HUES6 (cell line): Measurements from ENCODE around the gene FNDC11.

ENCODE experiments used
- H3K27ac ChIP-seq: 2 replicates; pipeline ENCODE4 v1.7.0; 2013; ENCODE audit warnings: low read depth, mild to moderate bottlenecking, low read length, inconsistent platforms
- H3K27me3 ChIP-seq: 2 replicates; pipeline ENCODE4 v1.6.1; 2013; ENCODE audit warnings: low read length; ENCODE audit not compliant: control insufficient read depth, insufficient read depth
- H3K36me3 ChIP-seq: 2 replicates; pipeline ENCODE4 v1.6.1; 2013; ENCODE audit warnings: low read length; ENCODE audit not compliant: control insufficient read depth, insufficient read depth
- H3K4me1 ChIP-seq: 2 replicates; pipeline ENCODE4 v1.6.1; 2013; ENCODE audit warnings: low read length; ENCODE audit not compliant: control insufficient read depth, insufficient read depth
- H3K4me3 ChIP-seq: 2 replicates; pipeline ENCODE4 v1.5.1; 2013; ENCODE audit warnings: low read depth, low read length
- H3K9ac ChIP-seq: one replicate; pipeline ENCODE4 v1.6.1; 2013; ENCODE audit warnings: mild to moderate bottlenecking, low read length
- H3K9me3 ChIP-seq: 2 replicates; pipeline ENCODE4 v1.6.1; 2013; ENCODE audit warnings: low read depth, low read length; ENCODE audit not compliant: control insufficient read depth, insufficient read depth

Gene FNDC11

GRCh38 chr20:63582382-63583063 lies 28.6 kb downstream of the FNDC11 start:
- Histone ChIP-seq H3K27me3 (no peaks in the 10 kb centered on the region), H3K4me3 (no peak overlapping the region), H3K36me3 (no peaks in the 10 kb centered on the region), H3K4me1 (no peaks in the 10 kb centered on the region; the same call in 1 of the 2 replicates), H3K27ac (no peak overlapping the region), H3K9me3 (no peaks in the 10 kb centered on the region), H3K9ac (no peak overlapping the region)

- Histone ChIP-seq H3K4me3 (no peak overlapping the region), H3K9me3 (no peaks in the 10 kb centered on the region), H3K36me3 (peaks cover 27% of the 10 kb centered on the region), H3K27me3 (no peaks in the 10 kb centered on the region), H3K4me1 (peaks cover 6% of the 10 kb centered on the region; the same call in 1 of the 2 replicates), H3K9ac (no peak overlapping the region), H3K27ac (no peak overlapping the region)
Measured at GRCh38 chr20:63585616-63586565, 31.9 kb downstream of the FNDC11 start.

- H3K9ac ChIP-seq, result no peak overlapping the region
- no peak overlapping the region for H3K27ac ChIP-seq
- no peaks in the 10 kb centered on the region for H3K27me3 ChIP-seq
- no peaks in the 10 kb centered on the region for H3K9me3 ChIP-seq
- H3K36me3 ChIP-seq, result peaks cover 33% of the 10 kb centered on the region
- peaks cover 6% of the 10 kb centered on the region; the same call in 1 of the 2 replicates for H3K4me1 ChIP-seq
- no peak overlapping the region for H3K4me3 ChIP-seq
Measured at GRCh38 chr20:63586797-63587196, 32.8 kb downstream of the FNDC11 start.

DNA sequence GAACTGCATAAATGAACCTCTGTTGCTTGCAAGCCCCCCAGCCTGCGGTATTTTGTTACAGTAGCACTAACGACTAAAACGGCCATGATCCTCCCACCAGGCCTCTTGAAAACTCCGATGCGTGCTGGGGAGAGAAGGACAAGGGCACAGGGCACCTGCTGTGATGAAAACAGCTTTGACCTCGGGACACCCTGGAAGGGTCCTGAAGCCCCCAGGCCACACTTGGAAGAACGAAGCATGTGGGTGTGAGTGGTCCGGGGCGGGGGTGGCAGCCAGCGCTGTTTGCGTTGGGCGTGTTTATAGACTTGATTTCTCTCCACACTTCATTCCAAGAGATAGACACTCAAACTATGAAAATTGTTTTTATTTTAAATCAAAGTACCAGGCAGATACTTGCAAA lies 33.3 kb downstream of the FNDC11 start:
- H3K4me1 ChIP-seq, result peaks cover 6% of the 10 kb centered on the region; the same call in 1 of the 2 replicates
- no peak overlapping the region for H3K4me3 ChIP-seq
- no peaks in the 10 kb centered on the region for H3K9me3 ChIP-seq
- H3K9ac ChIP-seq, result no peak overlapping the region
- H3K27me3 ChIP-seq, result no peaks in the 10 kb centered on the region
- H3K36me3 ChIP-seq, result peaks cover 38% of the 10 kb centered on the region
- H3K27ac ChIP-seq, result no peak overlapping the region

- H3K36me3 ChIP-seq, result peaks cover 42% of the 10 kb centered on the region
- peak overlapping the region; percentile 24 for H3K9ac ChIP-seq
- H3K27me3 ChIP-seq, result no peaks in the 10 kb centered on the region
- H3K27ac ChIP-seq, result no peak overlapping the region
- H3K4me3 ChIP-seq, result no peak overlapping the region
- no peaks in the 10 kb centered on the region for H3K9me3 ChIP-seq
- H3K4me1 ChIP-seq, result peaks cover 6% of the 10 kb centered on the region; the same call in 1 of the 2 replicates
Measured at GRCh38 chr20:63587776-63588591, 34.0 kb downstream of the FNDC11 start.

GRCh38 chr20:63588641-63589041 lies 34.7 kb downstream of the FNDC11 start:
- Histone ChIP-seq H3K9ac (peak overlapping the region; percentile 24), H3K27ac (peak overlapping the region; percentile 44; the same call in 1 of the 2 replicates), H3K27me3 (no peaks in the 10 kb centered on the region), H3K4me3 (no peak overlapping the region), H3K4me1 (peaks cover 6% of the 10 kb centered on the region; the same call in 1 of the 2 replicates), H3K9me3 (no peaks in the 10 kb centered on the region), H3K36me3 (peaks cover 42% of the 10 kb centered on the region)

DNA sequence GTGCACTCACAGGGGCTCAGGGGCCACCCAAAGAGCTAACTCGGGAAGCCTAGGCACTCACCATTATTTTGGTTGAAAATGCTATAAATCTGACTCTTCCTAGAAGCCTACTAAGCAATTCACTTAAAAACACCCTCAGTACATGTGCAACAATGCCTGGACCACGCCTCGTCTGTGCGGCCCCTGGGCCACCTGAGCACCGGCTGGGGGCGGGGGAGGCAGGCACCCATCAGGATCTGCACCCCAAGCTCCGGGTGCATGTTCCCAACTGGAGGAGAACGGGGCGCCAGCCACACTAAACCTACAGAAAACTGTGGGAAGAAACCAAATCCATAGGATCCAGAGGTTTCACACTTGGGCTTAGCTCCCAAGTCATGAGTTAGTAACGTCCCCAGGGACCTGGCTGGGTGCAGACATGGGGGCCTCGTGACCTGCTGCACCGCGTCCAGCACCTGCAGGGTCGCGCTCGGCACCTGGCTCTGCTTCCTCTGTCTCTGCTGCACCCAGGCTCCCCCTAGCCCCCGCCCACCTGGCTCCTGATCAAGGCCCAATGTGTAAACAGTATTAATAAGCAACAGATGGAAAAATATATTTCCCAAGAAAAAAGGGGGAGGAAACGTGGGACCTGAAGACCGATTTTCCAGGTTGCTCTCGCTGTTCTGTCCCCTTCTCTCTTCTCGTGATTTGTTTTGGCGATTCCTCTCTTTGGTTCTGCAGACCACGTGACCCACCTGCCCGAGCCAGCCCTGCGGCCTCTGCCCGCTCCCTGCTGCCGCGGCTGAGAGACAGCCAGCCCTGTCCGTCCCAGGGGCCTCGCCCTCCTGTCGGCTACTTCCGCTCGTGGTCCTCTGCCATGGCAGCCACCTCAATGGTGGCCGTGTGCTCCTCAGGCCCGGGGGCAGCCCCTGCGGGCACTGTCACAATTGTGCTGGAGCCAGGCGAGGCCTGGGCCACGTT lies 35.6 kb downstream of the FNDC11 start:
- H3K9me3 ChIP-seq, result no peaks in the 10 kb centered on the region
- peaks cover 44% of the 10 kb centered on the region for H3K36me3 ChIP-seq
- no peak overlapping the region for H3K9ac ChIP-seq
- peaks cover 6% of the 10 kb centered on the region; the same call in 1 of the 2 replicates for H3K4me1 ChIP-seq
- H3K27ac ChIP-seq, result peak overlapping the region; percentile 44; the same call in 1 of the 2 replicates
- H3K27me3 ChIP-seq, result no peaks in the 10 kb centered on the region
- H3K4me3 ChIP-seq, result no peak overlapping the region

- Histone ChIP-seq H3K27ac (no peak overlapping the region), H3K4me3 (no peak overlapping the region), H3K36me3 (peaks cover 47% of the 10 kb centered on the region), H3K9me3 (no peaks in the 10 kb centered on the region), H3K4me1 (peaks cover 6% of the 10 kb centered on the region; the same call in 1 of the 2 replicates), H3K27me3 (no peaks in the 10 kb centered on the region), H3K9ac (no peak overlapping the region)
Measured at GRCh38 chr20:63590218-63591146, 36.5 kb downstream of the FNDC11 start.

DNA sequence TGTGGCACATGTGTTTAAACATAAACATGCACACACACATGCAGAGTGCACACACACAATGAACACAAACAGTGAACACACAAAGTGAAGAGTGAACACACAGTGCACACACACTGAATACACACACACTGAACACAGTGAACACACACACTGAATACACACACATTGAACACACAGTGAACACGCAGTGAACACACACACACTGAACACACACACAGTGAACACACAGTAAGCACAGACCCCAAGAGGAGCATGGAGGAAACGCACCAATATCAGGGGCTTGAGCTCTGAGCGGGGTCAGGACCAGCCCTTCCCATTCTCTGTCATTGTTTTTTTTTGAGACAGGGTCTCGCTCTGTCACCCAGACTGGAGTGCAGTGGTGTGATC lies 37.2 kb downstream of the FNDC11 start:
- Histone ChIP-seq H3K4me3 (no peak overlapping the region), H3K27ac (no peak overlapping the region), H3K9me3 (no peaks in the 10 kb centered on the region), H3K27me3 (no peaks in the 10 kb centered on the region), H3K36me3 (peaks cover 51% of the 10 kb centered on the region), H3K4me1 (peaks cover 6% of the 10 kb centered on the region; the same call in 1 of the 2 replicates), H3K9ac (no peak overlapping the region)
